HG02852 (cell line): Measurements from ENCODE around the gene DNAJC12.
"Not testable (repeated sequence)": the region's sequence is repeated elsewhere in the genome, so short reads cannot be mapped to it uniquely, and the experiment has no call there.

ENCODE experiments used
- ATAC-seq: cut with Tn5 transposase; IDR thresholded peaks from one replicate; pipeline ENCODE4 v1.9.1; 2021; ENCODE audit warnings: mild to moderate bottlenecking, moderate library complexity; ENCODE audit not compliant: unreplicated experiment

The DNAJC12 gene

DNA sequence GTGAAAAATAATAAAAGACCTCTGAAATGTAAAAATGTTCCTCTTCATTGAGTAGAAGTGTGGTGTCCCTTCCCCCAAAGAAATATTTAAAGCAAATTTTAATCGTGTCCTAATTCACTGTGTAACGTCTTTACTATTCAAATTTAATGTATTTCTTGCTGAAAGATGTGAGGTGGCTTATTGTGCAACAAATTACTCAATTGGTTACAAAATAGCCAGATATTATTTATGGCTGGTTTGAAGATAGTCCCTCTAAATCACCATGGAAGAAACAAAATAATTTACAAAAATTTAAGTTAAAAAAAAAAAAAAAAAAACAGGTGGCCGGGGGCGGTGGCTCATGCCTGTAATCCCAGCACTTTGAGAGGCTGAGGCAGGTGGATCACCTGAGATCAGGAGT is 43.7 kb downstream of the DNAJC12 start:
- no peak for ATAC-seq

GRCh38 chr10:67793313-67793712 is 44.7 kb downstream of the DNAJC12 start:
- ATAC-seq: no peak

GRCh38 chr10:67792653-67793052 is 45.3 kb downstream of the DNAJC12 start:
- no peak for ATAC-seq

GRCh38 chr10:67790534-67791408 is 47.2 kb downstream of the DNAJC12 start:
- peak; percentile 51 for ATAC-seq

GRCh38 chr10:67789769-67790168 is 48.2 kb downstream of the DNAJC12 start:
- ATAC-seq: no peak

DNA sequence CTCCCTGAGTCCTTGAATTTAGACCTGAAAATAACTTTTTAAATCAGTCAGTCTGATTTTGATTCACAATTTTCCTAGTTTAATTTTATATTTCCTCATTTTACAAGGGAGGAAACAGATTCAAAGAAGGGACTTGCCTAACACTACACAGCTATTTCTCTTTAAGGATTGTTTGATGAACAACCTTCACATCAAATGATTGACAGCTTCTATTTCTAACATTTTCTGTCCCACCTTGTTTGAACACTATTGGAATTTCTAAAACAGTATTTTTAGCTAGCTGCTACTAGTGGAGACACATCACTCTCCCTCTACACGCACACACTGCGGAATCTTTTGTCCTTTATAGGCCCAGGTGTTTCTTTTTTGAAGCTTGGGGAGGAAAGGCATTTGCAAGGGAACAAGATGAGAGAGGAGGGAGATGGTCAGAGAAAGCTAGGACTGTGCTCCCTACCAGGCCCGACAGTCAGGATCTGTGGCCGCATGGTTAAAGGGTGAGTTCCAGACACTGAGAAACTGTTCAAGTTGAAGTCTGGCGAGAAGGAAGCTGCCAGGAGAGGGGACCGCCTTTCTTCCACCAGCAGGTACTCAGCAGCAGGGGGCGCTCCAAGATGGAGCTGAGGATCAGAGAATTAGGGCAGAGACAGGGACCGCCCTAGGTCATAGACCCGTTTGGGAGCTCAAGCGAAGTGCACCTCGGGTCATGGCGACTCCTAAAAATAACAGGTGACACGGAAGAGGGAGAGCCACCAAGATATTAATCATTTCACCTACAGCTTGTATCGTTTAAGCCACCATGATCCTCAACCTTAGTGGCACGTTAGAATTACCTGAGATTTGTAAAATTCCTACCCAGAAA is 49.7 kb downstream of the DNAJC12 start:
- peak; percentile 74 for ATAC-seq

DNA sequence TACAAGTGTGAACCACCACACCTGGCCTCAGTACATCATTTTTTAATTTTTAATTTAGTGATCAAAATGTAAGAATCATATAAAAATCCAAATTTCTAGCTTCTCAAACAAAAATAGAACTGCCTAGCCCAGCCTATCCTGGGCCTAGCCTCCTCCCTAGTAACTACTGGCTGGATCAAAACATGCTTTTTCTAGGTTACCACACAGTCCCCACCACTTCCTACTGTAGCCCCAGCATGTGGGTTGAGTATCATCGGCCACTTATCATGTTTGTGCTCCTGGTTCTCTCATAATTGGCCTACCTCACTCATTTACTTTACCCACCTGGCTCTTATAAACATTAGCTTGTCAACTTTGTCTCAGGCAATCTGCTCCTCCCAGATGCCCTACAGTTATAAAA is 52.9 kb downstream of the DNAJC12 start:
- no peak for ATAC-seq

DNA sequence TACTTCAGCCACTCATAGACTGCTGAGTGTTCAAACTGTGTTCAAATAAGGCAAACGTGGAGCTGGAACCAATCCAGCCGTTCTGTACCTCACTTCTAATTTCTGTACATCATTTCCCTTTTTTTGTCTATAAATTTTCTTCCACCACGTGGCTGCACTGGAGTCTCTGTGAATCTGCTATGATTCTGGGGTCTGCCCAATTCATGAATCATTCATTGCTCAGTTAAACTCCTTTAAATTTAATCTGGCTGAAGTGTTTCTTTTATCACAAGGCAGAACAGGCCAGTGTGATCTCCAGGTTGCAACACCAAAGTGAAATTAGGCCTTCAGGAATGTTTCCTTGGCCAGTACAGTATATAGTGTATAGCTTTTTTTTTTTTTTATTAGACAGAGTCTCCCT is 53.5 kb downstream of the DNAJC12 start:
- no peak for ATAC-seq

- ATAC-seq: peak; percentile 27
Measured at GRCh38 chr10:67783606-67784294, 54.2 kb downstream of the DNAJC12 start.

- ATAC-seq: no peak
Measured at GRCh38 chr10:67782530-67782929, 55.5 kb downstream of the DNAJC12 start.

- peak; percentile 80 for ATAC-seq
Measured at GRCh38 chr10:67780759-67781538, 57.0 kb downstream of the DNAJC12 start.

DNA sequence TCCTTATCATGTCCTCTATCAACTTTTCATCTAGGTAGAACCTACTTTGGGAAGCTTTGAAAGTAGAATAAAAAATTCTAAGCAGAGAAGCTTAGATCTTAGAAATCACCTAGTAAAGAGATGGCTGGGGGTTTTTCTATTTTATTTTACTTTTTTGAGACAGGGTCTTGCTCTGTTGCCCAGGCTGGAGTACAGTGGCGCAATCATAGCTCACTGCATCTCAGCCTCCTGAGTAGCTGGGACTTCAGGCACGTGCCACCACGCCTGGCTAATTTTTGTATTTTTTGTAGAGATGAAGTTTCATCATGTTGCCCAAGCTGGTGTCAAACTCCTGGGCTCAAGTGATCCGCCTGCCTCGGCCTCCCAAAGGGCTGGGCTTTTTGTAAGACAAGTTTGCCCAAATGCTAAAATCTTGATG is 57.8 kb downstream of the DNAJC12 start:
- ATAC-seq: not testable (repeated sequence)

GRCh38 chr10:67779465-67780203 is 58.4 kb downstream of the DNAJC12 start:
- peak; percentile 34 for ATAC-seq

GRCh38 chr10:67776371-67776770 is 61.6 kb downstream of the DNAJC12 start:
- no peak for ATAC-seq

- no peak for ATAC-seq
Measured at GRCh38 chr10:67775279-67775678, 62.7 kb downstream of the DNAJC12 start.

DNA sequence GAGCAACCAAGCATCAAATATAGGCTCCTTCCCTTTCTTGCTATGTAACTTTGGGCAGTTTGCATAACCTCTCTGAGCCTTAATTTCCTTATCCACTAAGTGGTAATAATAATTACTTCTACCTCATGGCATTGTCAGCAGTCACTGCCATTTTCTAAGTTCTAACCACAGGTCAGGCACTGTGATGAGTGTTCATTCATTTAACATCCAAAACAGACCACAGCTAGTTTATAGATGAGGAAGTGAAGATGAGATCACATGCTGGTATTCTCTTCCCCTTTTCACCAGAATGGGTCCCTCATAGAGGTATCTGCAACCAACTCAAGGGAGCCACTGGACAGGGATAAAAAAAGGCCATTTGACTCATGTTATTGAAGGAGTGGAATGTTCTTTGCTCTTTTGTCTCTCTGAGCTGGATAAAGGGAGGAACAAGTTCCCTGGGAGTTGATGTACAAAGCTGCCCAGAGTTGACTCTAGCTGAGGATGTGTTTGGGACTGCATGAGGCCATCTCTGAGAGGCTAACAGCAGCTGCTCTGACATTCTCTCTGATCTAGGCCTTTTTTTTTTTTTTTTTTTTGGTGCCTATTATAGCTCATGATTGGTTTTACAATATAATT is 65.0 kb downstream of the DNAJC12 start:
- peak; percentile 91 for ATAC-seq

GRCh38 chr10:67772151-67772550 is 65.8 kb downstream of the DNAJC12 start:
- ATAC-seq: no peak

DNA sequence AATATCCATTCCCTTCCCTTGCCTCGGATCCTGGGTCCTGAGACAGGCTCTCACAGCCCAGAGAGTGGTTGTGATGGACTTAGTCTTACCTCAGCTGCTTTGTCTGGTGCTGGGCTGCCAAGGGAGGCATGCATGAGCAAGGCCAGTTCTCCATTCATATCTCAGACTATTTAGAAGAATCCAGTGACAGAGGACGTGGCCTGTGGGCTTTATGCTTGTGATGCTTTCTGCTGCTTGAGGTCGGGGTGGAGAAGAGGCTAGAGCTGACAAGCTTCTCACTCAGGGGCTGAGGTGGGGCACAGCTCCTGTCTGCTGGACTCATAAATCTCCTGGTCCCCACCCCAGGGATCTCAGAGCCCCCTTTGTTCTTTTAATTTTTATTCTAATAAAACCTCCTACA is 66.8 kb downstream of the DNAJC12 start:
- ATAC-seq: peak; percentile 8

DNA sequence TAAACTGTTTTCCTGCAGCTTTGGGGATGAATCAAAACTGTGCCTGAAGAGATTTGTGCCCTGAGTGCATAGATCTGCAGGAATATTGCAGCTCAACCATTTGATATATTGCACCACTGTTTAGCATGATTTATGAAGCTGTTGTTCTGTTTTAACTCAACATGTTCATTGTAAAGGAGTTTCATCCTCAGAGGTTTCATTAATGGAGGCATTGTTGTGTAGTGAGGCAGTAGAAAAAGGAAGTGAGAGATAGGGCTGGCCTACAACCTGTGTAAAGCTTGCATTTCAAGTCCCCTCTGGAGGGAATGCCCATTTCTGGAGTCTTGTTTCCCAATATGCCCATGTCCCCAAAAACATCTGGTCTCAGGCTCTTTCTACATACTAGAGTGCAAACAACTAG is 67.5 kb downstream of the DNAJC12 start:
- peak; percentile 73 for ATAC-seq
